Measurements from ENCODE around the gene RXRA. TPM values are rescaled to one million over a fixed set of nuclear protein-coding genes. Genes with fewer than 3 reads are reported as not detected.

RXRA gene
- total and polyA plus RNA-seq, 2 of the 4 experiments (the other 2 are of a cell fraction) = 7.5 to 17.9 TPM

DNA sequence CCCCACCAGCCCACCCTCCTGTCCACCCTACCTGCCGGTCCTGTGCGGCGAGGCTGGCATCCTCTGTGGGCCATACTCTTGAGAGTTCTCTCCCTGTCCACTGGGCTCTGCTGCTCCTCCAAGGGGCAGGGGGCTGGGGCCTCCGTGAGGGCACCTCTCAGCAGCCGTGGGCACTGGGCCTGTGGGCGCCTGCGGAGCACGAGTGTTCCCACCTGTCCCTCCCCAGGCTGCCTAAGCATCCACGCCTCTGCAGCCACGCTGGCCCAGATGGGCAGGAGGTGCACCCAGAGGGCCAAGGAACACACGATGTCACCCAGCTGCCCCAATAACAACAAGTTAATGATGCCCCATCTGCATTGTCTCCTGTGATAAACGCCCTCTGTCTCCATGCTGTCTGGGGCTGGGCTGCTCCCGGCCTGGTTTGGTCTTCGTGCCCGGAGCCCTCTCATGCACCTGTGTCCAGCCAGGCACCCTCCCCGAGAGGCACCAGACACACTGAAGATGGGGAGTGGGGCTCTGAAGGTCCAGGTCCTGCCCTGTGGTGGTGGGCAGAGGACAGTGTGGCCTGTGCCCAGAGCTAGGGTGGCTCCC lies 114.5 kb downstream of the RXRA start:
- no peak overlapping the region for H2BK20ac ChIP-seq (ENCODE audit: low read depth, low read length)
- in situ Hi-C loops (cut with MboI; ENCODE audit: low sequenced_read_pairs) = loop anchor here (5.0 kb wide), 1 partner anchor 273 kb away; no protein-coding TSS in a partner anchor
- no peak overlapping the region for H3K4me3 ChIP-seq (ENCODE audit: insufficient read depth, low read depth, low read length)
- no peak overlapping the region for H2BK5ac ChIP-seq (ENCODE audit: low read depth, low read length, poor library complexity, severe bottlenecking)
- H2AFZ ChIP-seq (replicated peaks; ENCODE audit: low read length, poor library complexity) = no peak overlapping the region
- no peak overlapping the region for H3K27ac ChIP-seq (ENCODE audit: insufficient read depth, low read length)
- peaks cover 0 to 2% of the 10 kb centered on the region in 2 experiments; a peak in 1 of 4 replicates for H3K79me1 ChIP-seq (ENCODE audit: low read depth in 1 of 2, low read length in 2 of 2)
- BruUV-seq (replicated peaks) = no TSS peak
- no peak for ATAC-seq (ENCODE audit: low read depth)
- H3K4me1 ChIP-seq (ENCODE audit: control insufficient read depth, insufficient read depth, low read length) = peaks cover 21% of the 10 kb centered on the region
- H2BK120ac ChIP-seq (ENCODE audit: low read depth, low read length) = no peak overlapping the region
- no peak overlapping the region for H3K14ac ChIP-seq (replicated peaks; ENCODE audit: low read depth, low read length)
- no peak overlapping the region for H4K8ac ChIP-seq (ENCODE audit: low read depth in 2 of 2, low read length in 2 of 2)
- H2AK9ac ChIP-seq (replicated peaks; ENCODE audit: low read depth, low read length, poor library complexity) = peak overlapping the region; percentile 9
- no peak overlapping the region for H4K91ac ChIP-seq (ENCODE audit: insufficient read depth, low read depth, low read length)
- no peak overlapping the region for H3K18ac ChIP-seq (ENCODE audit: low read depth, low read length)
- peaks cover 9% of the 10 kb centered on the region; the same call in 1 of the 2 replicates for H3K36me3 ChIP-seq (ENCODE audit: control insufficient read depth, insufficient read depth, low read length)
- peaks cover 11% of the 10 kb centered on the region for H4K20me1 ChIP-seq (ENCODE audit: insufficient read depth, low read length)
- intact Hi-C loops (cut with micrococcal nuclease) = loop anchor here (10.0 kb wide), 1 partner anchor 376 kb away; the partner anchor contains the start of gene BRD3
- H3K9me3 ChIP-seq (ENCODE audit: control insufficient read depth, insufficient read depth, low read length) = peaks cover 3% of the 10 kb centered on the region; the same call in 1 of the 2 replicates
- ChIA-PET POLR2A (ENCODE audit: unreplicated experiment) (no interaction called here), CTCF (no interaction called here)
- H3K9ac ChIP-seq (ENCODE audit: low read depth, low read length) = no peak overlapping the region
- no peak for TF ChIP-seq RFX5 (IDR thresholded peaks at IDR 0.05; ENCODE audit: low read depth, low read length)
- TF ChIP-seq, protein P1, sequence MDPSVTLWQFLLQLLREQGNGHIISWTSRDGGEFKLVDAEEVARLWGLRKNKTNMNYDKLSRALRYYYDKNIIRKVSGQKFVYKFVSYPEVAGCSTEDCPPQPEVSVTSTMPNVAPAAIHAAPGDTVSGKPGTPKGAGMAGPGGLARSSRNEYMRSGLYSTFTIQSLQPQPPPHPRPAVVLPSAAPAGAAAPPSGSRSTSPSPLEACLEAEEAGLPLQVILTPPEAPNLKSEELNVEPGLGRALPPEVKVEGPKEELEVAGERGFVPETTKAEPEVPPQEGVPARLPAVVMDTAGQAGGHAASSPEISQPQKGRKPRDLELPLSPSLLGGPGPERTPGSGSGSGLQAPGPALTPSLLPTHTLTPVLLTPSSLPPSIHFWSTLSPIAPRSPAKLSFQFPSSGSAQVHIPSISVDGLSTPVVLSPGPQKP (IDR thresholded peaks at IDR 0.05; ENCODE audit: borderline replicate concordance, low read depth, low read length) = no peak
- no peak for TF ChIP-seq CHD1 (IDR thresholded peaks at IDR 0.05; ENCODE audit: low read depth, low read length)
- H2BK15ac ChIP-seq (ENCODE audit: low read depth, low read length) = no peak overlapping the region
- H3K23ac ChIP-seq (ENCODE audit: low read depth, low read length) = no peak overlapping the region
- WGBS, 2 experiments (ENCODE audit: extremely low coverage in 2 of 2, insufficient read length in 1 of 2) = 67% methylated on average over 1 of the region's 16 CpGs; no CpG with 5 or more reads in 1 of the 2 experiments
- peaks cover 4% of the 10 kb centered on the region; the same call in 1 of the 2 replicates for H3K9me1 ChIP-seq (ENCODE audit: insufficient read depth, low read length)
- no peak overlapping the region for H4K5ac ChIP-seq (ENCODE audit: low read depth, low read length)
- dilution Hi-C loops (cut with HindIII; ENCODE audit: low sequenced_read_pairs, unreplicated experiment) = no loop called here
- no peaks in the 10 kb centered on the region for H3K27me3 ChIP-seq (ENCODE audit: control insufficient read depth, insufficient read depth, low read length)
- H2AK5ac ChIP-seq (ENCODE audit: low read depth, low read length) = no peak overlapping the region
- no peak overlapping the region for H3K56ac ChIP-seq (ENCODE audit: extremely low read depth, insufficient read depth, low read length)
- DNase-seq = no peak
- H3K4me2 ChIP-seq (ENCODE audit: low read depth, low read length) = no peak overlapping the region
- H3K4ac ChIP-seq (ENCODE audit: low read depth, low read length) = no peak overlapping the region
